ENCODE data around the gene FBXL20.
"Not testable (repeated sequence)": the region's sequence is repeated elsewhere in the genome, so short reads cannot be mapped to it uniquely, and the experiment has no call there.

FBXL20 gene

GRCh38 chr17:39340731-39341130 lies 60.7 kb downstream of the FBXL20 start:
- no peak for TF ChIP-seq CTCF (IDR thresholded peaks at IDR 0.05; ENCODE audit: low read depth, low read length)
- no peak overlapping the region for H3K4me3 ChIP-seq (ENCODE audit: low read depth, low read length)

- no peak for TF ChIP-seq CTCF (IDR thresholded peaks at IDR 0.05; ENCODE audit: low read depth, low read length)
- no peak overlapping the region for H3K4me3 ChIP-seq (ENCODE audit: low read depth, low read length)
Measured at GRCh38 chr17:39339272-39339671, 62.2 kb downstream of the FBXL20 start.

GRCh38 chr17:39337649-39338048 lies 63.8 kb downstream of the FBXL20 start:
- not testable (repeated sequence) for H3K4me3 ChIP-seq (ENCODE audit: low read depth, low read length)

- TF ChIP-seq CTCF (IDR thresholded peaks at IDR 0.05; ENCODE audit: low read depth, low read length): no peak
- H3K4me3 ChIP-seq (ENCODE audit: low read depth, low read length): no peak overlapping the region
Measured at GRCh38 chr17:39335704-39336223, 65.7 kb downstream of the FBXL20 start.

- H3K4me3 ChIP-seq (ENCODE audit: low read depth, low read length): not testable (repeated sequence)
Measured at GRCh38 chr17:39334008-39334744, 67.2 kb downstream of the FBXL20 start.

- TF ChIP-seq CTCF (IDR thresholded peaks at IDR 0.05; ENCODE audit: low read depth, low read length): no peak
- no peak overlapping the region for H3K4me3 ChIP-seq (ENCODE audit: low read depth, low read length)
Measured at GRCh38 chr17:39332092-39332491, 69.3 kb downstream of the FBXL20 start.

GRCh38 chr17:39328815-39329214 lies 72.6 kb downstream of the FBXL20 start:
- TF ChIP-seq CTCF (IDR thresholded peaks at IDR 0.05; ENCODE audit: low read depth, low read length): no peak
- H3K4me3 ChIP-seq (ENCODE audit: low read depth, low read length): no peak overlapping the region

GRCh38 chr17:39327109-39327508 lies 74.3 kb downstream of the FBXL20 start:
- TF ChIP-seq CTCF (IDR thresholded peaks at IDR 0.05; ENCODE audit: low read depth, low read length): no peak
- H3K4me3 ChIP-seq (ENCODE audit: low read depth, low read length): no peak overlapping the region

All from WI38 (cell line).